Measurements from ENCODE around the gene GPD1L. TPM values are rescaled to one million over a fixed set of nuclear protein-coding genes. Genes with fewer than 3 reads are reported as not detected.

GPD1L gene
- total RNA-seq, 1 donor from 2014 or later = 54.3 TPM

Other genes starting within 250 kb of the GPD1L start
- 6.8 TPM for gene OSBPL10, start 125.4 kb upstream of the GPD1L start, total RNA-seq
- gene ZNF860, start 124.9 kb upstream of the GPD1L start, total RNA-seq = under 0.01 TPM
- not detected for gene CMTM8, start 132.1 kb downstream of the GPD1L start, total RNA-seq